GM10266 (cell line): ENCODE data around the gene CTDSP1.

Experiments
- DNase-seq: peaks from one replicate; pipeline ENCODE4 v3.0.0; 2012; ENCODE audit errors: extremely low spot score
- CTCF ChIP-seq: IDR thresholded peaks from 2 replicates; pipeline ENCODE4 v1.5.1; 2012; ENCODE audit warnings: mild to moderate bottlenecking, low read depth; ENCODE audit not compliant: control insufficient read depth, insufficient read depth; ENCODE audit errors: missing control alignments

Gene CTDSP1

GRCh38 chr2:218446547-218446946 is 46.9 kb downstream of the CTDSP1 start:
- DNase-seq: no peak
- TF ChIP-seq CTCF: no peak

DNA sequence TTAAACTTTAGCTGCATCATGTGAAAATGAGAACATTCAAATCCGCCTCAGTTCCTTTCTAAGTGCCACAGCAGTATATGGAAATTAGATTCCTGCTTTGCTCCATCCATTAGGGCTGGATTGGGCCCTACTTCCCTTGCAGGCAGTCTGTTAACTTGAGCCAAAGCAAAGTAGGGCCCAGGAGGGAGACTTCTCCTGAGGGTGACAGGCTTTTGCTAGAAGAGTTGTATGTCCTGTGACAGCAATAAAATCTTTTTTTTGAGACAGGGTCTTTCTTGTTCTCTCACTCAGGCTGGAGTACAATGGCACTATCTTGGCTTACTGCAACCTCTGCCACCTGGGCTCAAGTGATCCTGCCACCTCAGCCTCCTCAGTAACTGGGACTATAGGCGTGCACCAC is 47.4 kb downstream of the CTDSP1 start:
- no peak for TF ChIP-seq CTCF
- no peak for DNase-seq

GRCh38 chr2:218448934-218449333 is 49.3 kb downstream of the CTDSP1 start:
- no peak for DNase-seq
- TF ChIP-seq CTCF: no peak

GRCh38 chr2:218452079-218452478 is 52.4 kb downstream of the CTDSP1 start:
- no peak for TF ChIP-seq CTCF
- no peak for DNase-seq
